ENCODE measurements around the gene SPAG17. TPM values are rescaled to one million over a fixed set of nuclear protein-coding genes. Genes with fewer than 3 reads are reported as not detected.
"Not testable (repeated sequence)": the region's sequence is repeated elsewhere in the genome, so short reads cannot be mapped to it uniquely, and the experiment has no call there.

SPAG17 gene
- total RNA-seq, 1 donor: 0.09 TPM

DNA sequence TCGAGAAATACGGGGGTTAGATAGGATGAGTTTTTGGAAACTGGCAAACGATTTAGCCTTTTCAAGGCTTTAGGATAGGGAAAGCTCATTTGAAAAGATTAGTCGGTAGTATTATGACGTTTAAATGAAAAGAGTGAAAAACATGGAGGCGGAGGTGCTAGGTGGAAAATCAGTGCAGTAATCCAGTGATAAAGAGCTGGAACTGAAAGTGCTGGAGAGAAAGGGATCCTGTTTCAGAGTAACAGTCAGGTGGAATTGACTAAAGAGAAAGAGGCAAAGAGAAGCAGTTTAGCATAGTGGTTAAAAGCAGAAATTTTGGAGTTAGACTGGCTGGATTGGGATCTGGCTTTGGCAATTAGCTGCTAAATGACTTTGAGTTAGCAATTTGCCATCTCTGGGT lies 254.5 kb downstream of the SPAG17 start:
- DNase-seq (ENCODE audit: low read depth): no peak
- peak overlapping the region; percentile 83 for H3K4me3 ChIP-seq (ENCODE audit: low read depth, low read length)
- TF ChIP-seq, protein P1, sequence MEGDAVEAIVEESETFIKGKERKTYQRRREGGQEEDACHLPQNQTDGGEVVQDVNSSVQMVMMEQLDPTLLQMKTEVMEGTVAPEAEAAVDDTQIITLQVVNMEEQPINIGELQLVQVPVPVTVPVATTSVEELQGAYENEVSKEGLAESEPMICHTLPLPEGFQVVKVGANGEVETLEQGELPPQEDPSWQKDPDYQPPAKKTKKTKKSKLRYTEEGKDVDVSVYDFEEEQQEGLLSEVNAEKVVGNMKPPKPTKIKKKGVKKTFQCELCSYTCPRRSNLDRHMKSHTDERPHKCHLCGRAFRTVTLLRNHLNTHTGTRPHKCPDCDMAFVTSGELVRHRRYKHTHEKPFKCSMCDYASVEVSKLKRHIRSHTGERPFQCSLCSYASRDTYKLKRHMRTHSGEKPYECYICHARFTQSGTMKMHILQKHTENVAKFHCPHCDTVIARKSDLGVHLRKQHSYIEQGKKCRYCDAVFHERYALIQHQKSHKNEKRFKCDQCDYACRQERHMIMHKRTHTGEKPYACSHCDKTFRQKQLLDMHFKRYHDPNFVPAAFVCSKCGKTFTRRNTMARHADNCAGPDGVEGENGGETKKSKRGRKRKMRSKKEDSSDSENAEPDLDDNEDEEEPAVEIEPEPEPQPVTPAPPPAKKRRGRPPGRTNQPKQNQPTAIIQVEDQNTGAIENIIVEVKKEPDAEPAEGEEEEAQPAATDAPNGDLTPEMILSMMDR (IDR thresholded peaks at IDR 0.05; ENCODE audit: insufficient read depth, low read length): no peak

DNA sequence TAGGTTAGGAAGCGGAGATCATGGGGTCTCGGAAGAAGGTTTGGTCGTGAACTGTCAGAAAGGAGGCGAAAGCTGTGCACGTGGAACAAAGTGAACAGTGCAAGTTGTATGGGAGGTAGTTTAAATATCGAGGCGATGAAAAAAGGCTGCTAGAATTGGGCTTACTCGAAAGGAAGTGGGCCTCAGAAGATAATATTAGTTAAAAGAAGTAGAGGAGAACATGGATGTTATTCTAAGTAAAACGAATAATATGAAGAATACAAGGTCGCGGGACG lies 254.9 kb downstream of the SPAG17 start:
- DNase-seq (ENCODE audit: low read depth): no peak
- TF ChIP-seq, protein P1 (IDR thresholded peaks at IDR 0.05; ENCODE audit: insufficient read depth, low read length): no peak
- peak overlapping the region; percentile 83 for H3K4me3 ChIP-seq (ENCODE audit: low read depth, low read length)

- peak; percentile 95 for DNase-seq (ENCODE audit: low read depth)
- TF ChIP-seq, protein P1 (IDR thresholded peaks at IDR 0.05; ENCODE audit: insufficient read depth, low read length): no peak
- peak within 1 kb of the TSS; percentile 83 for H3K4me3 ChIP-seq (ENCODE audit: low read depth, low read length)
Observed at GRCh38 chr1:117929343-117930172, 255.5 kb downstream of the SPAG17 start, which contains the start of the genes GDAP2 and WDR3. Gene GDAP2, minus strand, starts transcription at chr1:117929621. Its CDS starts 9,264 bp downstream, at chr1:117920357. Gene WDR3, plus strand, starts transcription at chr1:117929739. Its CDS starts 3,581 bp downstream, at chr1:117933320.

DNA sequence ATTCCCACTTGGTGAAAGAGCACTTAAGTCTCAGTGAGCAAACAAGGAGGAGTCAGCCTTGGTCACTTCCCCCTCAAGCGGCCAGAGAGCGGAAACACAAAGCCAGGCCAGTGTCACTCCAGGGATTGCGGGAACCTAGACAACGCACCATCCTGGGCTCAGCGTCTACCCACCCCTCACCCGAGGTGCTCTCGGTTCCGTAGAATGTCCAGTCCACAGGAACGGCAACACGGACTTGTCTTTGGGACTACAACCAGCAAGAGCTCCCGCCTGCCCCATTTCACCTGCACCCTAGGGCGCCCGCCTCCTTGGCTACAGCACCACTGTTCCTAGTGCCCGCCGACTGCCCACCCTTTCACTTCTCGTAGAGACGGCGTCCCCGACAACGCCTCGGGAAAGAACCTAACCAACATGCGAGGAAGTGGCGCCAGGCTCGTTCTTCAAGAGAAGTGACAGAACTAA lies 256.1 kb downstream of the SPAG17 start:
- TF ChIP-seq, protein P1 (IDR thresholded peaks at IDR 0.05; ENCODE audit: insufficient read depth, low read length): peak; percentile 20
- peak; percentile 56 for DNase-seq (ENCODE audit: low read depth)
- H3K4me3 ChIP-seq (ENCODE audit: low read depth, low read length): peak overlapping the region; percentile 83

DNA sequence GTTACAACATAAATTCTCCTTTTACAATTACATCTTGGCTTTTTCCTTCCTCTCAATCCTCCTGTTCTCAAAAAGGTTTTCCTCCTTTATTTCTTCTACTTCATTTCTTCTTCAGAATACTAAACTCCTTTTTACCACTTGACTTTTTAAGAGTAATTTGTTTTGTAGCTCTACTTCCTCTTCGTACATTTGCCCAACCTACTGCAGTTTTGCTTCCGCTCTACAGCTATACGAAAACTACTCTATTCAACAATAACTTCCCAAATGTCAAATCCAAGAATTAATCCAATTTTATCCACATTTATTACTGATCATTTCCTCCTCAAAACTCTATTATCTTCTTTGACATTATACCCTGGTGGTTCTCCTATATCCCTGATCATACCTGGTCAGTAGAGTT lies 259.0 kb downstream of the SPAG17 start:
- TF ChIP-seq, protein P1 (IDR thresholded peaks at IDR 0.05; ENCODE audit: insufficient read depth, low read length): no peak
- H3K4me3 ChIP-seq (ENCODE audit: low read depth, low read length): no peak overlapping the region
- no peak for DNase-seq (ENCODE audit: low read depth)

DNA sequence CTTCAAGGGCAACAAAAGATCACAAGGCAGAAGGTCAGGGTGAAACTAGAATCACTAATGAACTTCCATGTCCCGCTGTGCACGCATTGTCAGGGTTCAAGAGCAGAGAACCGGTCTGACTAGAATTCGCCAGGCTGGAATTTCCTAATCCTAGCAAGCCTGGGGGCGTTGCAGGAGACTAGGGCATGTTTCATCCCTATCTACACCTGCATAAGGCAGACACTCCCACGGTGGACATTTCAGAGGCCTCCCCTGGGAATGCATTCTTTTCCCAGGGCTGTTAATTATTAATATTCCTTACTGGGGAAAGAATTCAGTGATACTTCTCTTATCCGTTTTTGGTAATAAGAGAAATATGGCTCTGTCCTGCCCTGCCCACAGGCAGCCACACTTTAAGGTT lies 262.3 kb downstream of the SPAG17 start:
- DNase-seq (ENCODE audit: low read depth); H3K4me3 ChIP-seq (ENCODE audit: low read depth, low read length): not testable (repeated sequence)

GRCh38 chr1:117921991-117922390 lies 263.0 kb downstream of the SPAG17 start:
- TF ChIP-seq, protein P1 (IDR thresholded peaks at IDR 0.05; ENCODE audit: insufficient read depth, low read length): no peak

More at GRCh38 chr1:117921991-117922390, 263.0 kb downstream of the SPAG17 start:
- H3K4me3 ChIP-seq (ENCODE audit: low read depth, low read length): no peak overlapping the region
- no peak for DNase-seq (ENCODE audit: low read depth)
